K562 (cell line): ENCODE data around the gene UAP1. TPM values are rescaled to one million over a fixed set of nuclear protein-coding genes. Genes with fewer than 3 reads are reported as not detected.

Experiments
- ATAC-seq: fragments of 200-7000 bp; cut with Tn5 transposase; 3 replicates; pipeline ENCODE4 v1.9.1; 2020; ENCODE audit warnings: moderate library complexity
- BruUV-seq: library from RNA; stranded (reverse); fragments of 400-500 nt; replicated peaks from 2 replicates; lab custom pipeline; 2021; lab: Mats Ljungman, UMichigan
- CTCF ChIA-PET: fragments of 300-600 bp; formaldehyde crosslinking; extraction: SDS; loops from one replicate; lab custom pipeline; 2021; ENCODE audit warnings: low intra/inter-chr PET ratio; lab: Yijun Ruan, JAX
- POLR2A ChIA-PET: fragments of 300-600, 350-650 bp; sonication (Branson Sonifier 250); formaldehyde crosslinking; extraction: SDS; loops from one replicate; lab custom pipeline; 2021; ENCODE audit warnings: antibody characterized with exemption, inconsistent platforms; lab: Yijun Ruan, JAX
- DNase-seq, 4 experiments: peaks; one replicate each; pipeline versions ENCODE4 v3.0.0 to v3.0.0-alpha.2; 2011 to 2018; ENCODE audit warnings: low spot score in 3 of 4, mixed read lengths in 3 of 4; ENCODE audit errors: extremely low read depth in 1 of 4
- FAIRE-seq: peaks from 2 replicates; lab custom pipeline; 2011; peaks lifted over from hg19 to GRCh38; lab: Jason Lieb, UNC
- H2AFZ ChIP-seq: 2 replicates; pipeline ENCODE4 v1.6.0; 2011; ENCODE audit warnings: low read depth, low read length, control low read depth, inconsistent platforms
- H3K27ac ChIP-seq: fragments of 200-600 bp; 3 replicates; pipeline ENCODE4 v1.8.0; 2011; ENCODE audit warnings: low read depth, mild to moderate bottlenecking, control low read depth, inconsistent platforms, low read length, moderate library complexity, mixed read lengths; ENCODE audit errors: extremely low read depth
- H3K27me3 ChIP-seq, 2 experiments: fragments of 300-600 bp in 1 of 2; 2 replicates in 1 of 2; 3 replicates in 1 of 2; pipeline versions ENCODE4 v1.6.0 to v1.8.0; 2011; ENCODE audit warnings: inconsistent platforms in 2 of 2, low read length in 2 of 2, mild to moderate bottlenecking in 1 of 2, mixed read lengths in 1 of 2, moderate library complexity in 1 of 2; ENCODE audit not compliant: control insufficient read depth in 2 of 2, insufficient read depth in 2 of 2
- H3K36me3 ChIP-seq: fragments of 300-600 bp; 3 replicates; pipeline ENCODE4 v1.8.0; 2011; ENCODE audit warnings: mild to moderate bottlenecking, low read length, inconsistent platforms; ENCODE audit not compliant: control insufficient read depth, insufficient read depth
- H3K4me1 ChIP-seq, 2 experiments: fragments of 200-600 bp in 1 of 2; replicated peaks in 1 of 2; 2 replicates in 1 of 2; 3 replicates in 1 of 2; pipeline versions ENCODE4 v1.5.1 to v1.8.0; 2011; ENCODE audit warnings: inconsistent platforms in 2 of 2, low read length in 2 of 2, mild to moderate bottlenecking in 1 of 2, mixed read lengths in 1 of 2, moderate library complexity in 1 of 2; ENCODE audit not compliant: control insufficient read depth in 2 of 2, insufficient read depth in 2 of 2
- H3K4me2 ChIP-seq: 2 replicates; pipeline ENCODE4 v1.6.1; 2011; ENCODE audit warnings: low read length, control low read depth, inconsistent platforms, mixed read lengths; ENCODE audit not compliant: insufficient read depth
- H3K4me3 ChIP-seq: fragments of 200-600 bp; sonication (generic), shearing (Covaris generic); 2 replicates; pipeline ENCODE4 v1.5.1; 2016; ENCODE audit warnings: control low read depth, inconsistent platforms
- H3K79me2 ChIP-seq: fragments of 200-600 bp; 3 replicates; pipeline ENCODE4 v1.8.0; 2011; ENCODE audit warnings: low read length, inconsistent platforms; ENCODE audit not compliant: control insufficient read depth, insufficient read depth
- H3K9ac ChIP-seq, 2 experiments: 2 replicates each; pipeline versions ENCODE4 v1.6.0 to v1.6.1; 2011; ENCODE audit warnings: low read depth in 2 of 2, low read length in 2 of 2, control low read depth in 1 of 2, inconsistent platforms in 1 of 2, mild to moderate bottlenecking in 1 of 2, mixed read lengths in 1 of 2; ENCODE audit not compliant: insufficient read depth in 1 of 2
- H3K9me1 ChIP-seq: one replicate; pipeline ENCODE4 v1.6.0; 2011; ENCODE audit warnings: inconsistent platforms, mild to moderate bottlenecking, low read length, moderate library complexity; ENCODE audit not compliant: control insufficient read depth, insufficient read depth
- H3K9me3 ChIP-seq: replicated peaks from 2 replicates; pipeline ENCODE4 v1.5.1; 2011; ENCODE audit warnings: low read depth, low read length, inconsistent platforms; ENCODE audit not compliant: control insufficient read depth, insufficient read depth
- H4K20me1 ChIP-seq: replicated peaks from 2 replicates; pipeline ENCODE4 v1.6.1; 2011; ENCODE audit warnings: low read length, inconsistent platforms, mixed read lengths; ENCODE audit not compliant: control insufficient read depth, insufficient read depth
- HMG20B ChIP-seq: fragments of 250-450 bp; sonication (Bioruptor Pico); IDR thresholded peaks from 2 replicates; pipeline ENCODE4 v1.5.0; 2021; ENCODE audit warnings: mild to moderate bottlenecking
- HMGXB4 ChIP-seq: sonication (generic); formaldehyde crosslinking; IDR thresholded peaks from 2 replicates; pipeline ENCODE4 v1.8.1; 2023; ENCODE audit warnings: mild to moderate bottlenecking, missing genetic modification reagents
- JUNB ChIP-seq: fragments of 450-650 bp; formaldehyde crosslinking; conservative IDR thresholded peaks from 2 replicates; pipeline ENCODE4 v1.4.0; 2020; ENCODE audit warnings: mild to moderate bottlenecking
- MNT ChIP-seq, 2 experiments: fragments of 450-650 bp; conservative IDR thresholded peaks; 2 replicates each; pipeline ENCODE4 v1.6.1; 2017; ENCODE audit warnings: mild to moderate bottlenecking in 2 of 2, moderate library complexity in 2 of 2
- MXI1 ChIP-seq: IDR thresholded peaks from 2 replicates; pipeline ENCODE4 v1.6.1; 2011; ENCODE audit warnings: low read depth, mild to moderate bottlenecking, improper control_type of control experiment, low read length
- YBX1 ChIP-seq: fragments of 450-650 bp; IDR thresholded peaks from 2 replicates; pipeline ENCODE4 v1.7.1; 2016; ENCODE audit warnings: mild to moderate bottlenecking
- ZNF253 ChIP-seq: fragments of 250-450 bp; sonication (Bioruptor Pico); conservative IDR thresholded peaks from 2 replicates; pipeline ENCODE4 v1.6.1; 2021; ENCODE audit warnings: mild to moderate bottlenecking
- ZNF280A ChIP-seq: fragments of 450-650 bp; IDR thresholded peaks from 2 replicates; pipeline ENCODE4 v1.6.1; 2018; ENCODE audit warnings: mild to moderate bottlenecking, low read depth; ENCODE audit not compliant: partially characterized antibody
- ZNF695 ChIP-seq: fragments of 450-650 bp; formaldehyde crosslinking; IDR thresholded peaks from 2 replicates; pipeline ENCODE4 v1.4.0; 2020; ENCODE audit warnings: mild to moderate bottlenecking, moderate library complexity
- ZNF830 ChIP-seq: fragments of 250-450 bp; sonication (Bioruptor Pico); IDR thresholded peaks from 2 replicates; pipeline ENCODE4 v1.5.0; 2021; ENCODE audit warnings: mild to moderate bottlenecking
- WGBS: fragments of 100-300 bp; shearing (Covaris generic); methylation state at CpG from one replicate; pipeline ENCODE4 v1.1.6; 2016; ENCODE audit warnings: low coverage, mixed read lengths; ENCODE audit not compliant: insufficient coverage; ENCODE audit errors: missing lambda C conversion rate; 5-methylcytosine and 5-hydroxymethylcytosine counted together
- in situ Hi-C: fragments of 300-500 bp; cut with MboI; formaldehyde crosslinking; loops from 4 replicates; pipeline ENCODE4 v1.15.0; 2018; ENCODE audit warnings: inconsistent platforms, mixed read lengths
- intact Hi-C: fragments of 100-400 bp; cut with micrococcal nuclease; formaldehyde crosslinking; loops from 2 replicates; pipeline ENCODE4 v1.14.2; 2022
- polyA plus RNA-seq, 8 experiments: library from polyadenylated mRNA; depleted of rRNA in 4 of 8; stranded (reverse) in 5 of 8; unstranded in 3 of 8; fragments of >200 nt; fragmentation: Nextera tagmentation in 2 of 8; fragmentation: Illumina TruSeq in 1 of 8; extraction: Ambion mirVana in 2 of 8; extraction: Trizol in 1 of 8; gene quantifications; 2 replicates each; pipeline versions ENCODE4 v1.2.1 to v1.2.3, GENCODE V29; 2011 to 2014; ENCODE audit warnings: inconsistent platforms in 1 of 8, missing spikeins in 1 of 8
- total RNA-seq, 7 experiments: library from RNA; depleted of rRNA in 6 of 7; stranded (reverse); fragments of >200 nt in 6 of 7; fragmentation: Illumina TruSeq in 2 of 7; extraction: Trizol in 2 of 7; gene quantifications; 2 replicates each; pipeline versions ENCODE4 v1.2.1 to v1.2.3, GENCODE V29; 2011 to 2021; ENCODE audit warnings: low replicate concordance in 1 of 7
- TF ChIP-seq, protein P1 (sequence below): sonication (generic); IDR thresholded peaks from 2 replicates; pipeline ENCODE4 v1.6.1; 2016

UAP1 gene
- total and polyA plus RNA-seq, 9 of the 15 experiments (the other 6 are each of a cell fraction or from before 2014, with no cell fraction given) = 182 to 317 (median 213) TPM

- TF ChIP-seq MNT (conservative IDR thresholded peaks at IDR 0.05) (no peak), HMGXB4 (no peak), MXI1 (no peak), YBX1 (no peak), HMG20B (CRISPR knock-in tag) (no peak), ZNF830 (CRISPR knock-in tag) (no peak)
Measured at GRCh38 chr1:162527314-162527713, 34.2 kb upstream of the UAP1 start (continued).

- H3K4me1 ChIP-seq = no peaks in the 10 kb centered on the region
- BruUV-seq = no TSS peak
- in situ Hi-C loops (no loop called here), intact Hi-C loops (no loop called here)
- peaks cover 37% of the 10 kb centered on the region for H3K36me3 ChIP-seq
- no peaks in the 10 kb centered on the region for H3K9me1 ChIP-seq
- ATAC-seq (peak; percentile 57), DNase-seq (no peak), FAIRE-seq (no peak)
- H3K9ac ChIP-seq = no peak overlapping the region
- 65% methylated on average over 7 of the region's 7 CpGs for WGBS
- no peaks in the 10 kb centered on the region for H3K9me3 ChIP-seq
- no peak overlapping the region for H3K27ac ChIP-seq
- POLR2A ChIA-PET = interaction anchor here (0.6 to 1.5 kb wide), 3 partner anchors 9 to 133 kb away, joined by 3 to 6 read pairs (median 4); no protein-coding TSS in a partner anchor
- no peak overlapping the region for H3K4me3 ChIP-seq
- H3K27me3 ChIP-seq = no peaks in the 10 kb centered on the region
- no peak overlapping the region for H3K4me2 ChIP-seq
- CTCF ChIA-PET = no interaction called here
- TF ChIP-seq, protein P1, sequence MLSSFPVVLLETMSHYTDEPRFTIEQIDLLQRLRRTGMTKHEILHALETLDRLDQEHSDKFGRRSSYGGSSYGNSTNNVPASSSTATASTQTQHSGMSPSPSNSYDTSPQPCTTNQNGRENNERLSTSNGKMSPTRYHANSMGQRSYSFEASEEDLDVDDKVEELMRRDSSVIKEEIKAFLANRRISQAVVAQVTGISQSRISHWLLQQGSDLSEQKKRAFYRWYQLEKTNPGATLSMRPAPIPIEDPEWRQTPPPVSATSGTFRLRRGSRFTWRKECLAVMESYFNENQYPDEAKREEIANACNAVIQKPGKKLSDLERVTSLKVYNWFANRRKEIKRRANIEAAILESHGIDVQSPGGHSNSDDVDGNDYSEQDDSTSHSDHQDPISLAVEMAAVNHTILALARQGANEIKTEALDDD = peak; percentile 66
- no peak for TF ChIP-seq JUNB (CRISPR knock-in tag)
- TF ChIP-seq ZNF253 (CRISPR knock-in tag) = no peak
- no peak for TF ChIP-seq ZNF280A
- TF ChIP-seq ZNF695 = no peak
- H2AFZ ChIP-seq = no peak overlapping the region
- H3K79me2 ChIP-seq = 0 out of 3 replicates have a peak, but pooled peaks cover 6% of the 10 kb centered on the region
- H4K20me1 ChIP-seq = no peaks in the 10 kb centered on the region
Measured at GRCh38 chr1:162530307-162530987, 31.1 kb upstream of the UAP1 start.
